ENCODE measurements around the gene TSNAXIP1.

Gene TSNAXIP1

DNA sequence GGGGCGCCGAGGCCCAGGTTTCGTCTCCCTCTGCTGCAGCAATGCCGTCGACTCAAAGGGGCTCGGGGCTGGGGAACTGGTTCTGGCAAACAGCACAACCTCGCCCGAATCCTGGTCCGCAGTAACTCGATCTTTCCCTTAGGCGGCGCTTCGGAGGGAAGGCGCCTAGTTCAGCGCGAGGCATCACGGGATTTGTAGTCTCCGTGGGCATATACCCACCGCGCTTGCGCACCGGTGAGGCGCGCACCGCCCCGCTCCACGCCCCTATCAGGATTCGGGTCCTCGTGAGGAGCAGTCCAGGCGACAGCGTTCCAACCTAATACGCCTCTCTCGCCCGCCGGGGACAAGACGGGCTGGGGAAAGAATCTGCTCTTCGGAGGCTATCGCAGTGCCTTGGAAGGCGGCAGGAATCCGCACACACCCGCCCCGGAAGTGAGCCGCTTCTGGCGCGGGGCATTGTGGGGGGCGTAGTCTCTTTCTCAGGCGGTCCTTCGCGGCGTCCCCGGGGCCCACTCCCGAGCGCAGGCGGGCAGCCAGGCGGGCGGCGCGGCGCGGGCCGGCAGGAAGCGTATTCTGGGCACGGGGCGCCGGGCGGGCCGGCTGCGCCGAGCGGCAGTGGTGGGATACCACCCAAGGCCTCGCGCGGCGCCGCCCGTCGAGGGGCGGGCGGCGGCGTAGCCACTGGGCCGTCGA lies 35.3 kb downstream of the TSNAXIP1 start, which contains the start of gene THAP11:
Gene THAP11, plus strand, starts transcription at position 505 of the 693 bp plus-strand sequence. CDS start 235 bp downstream, outside the sequence.
- TF ChIP-seq CREB1 (IDR thresholded peaks at IDR 0.05; ENCODE audit: low read depth) (peak; percentile 41), RAD21 (IDR thresholded peaks at IDR 0.05; ENCODE audit: low read depth) (0 out of 2 replicates have a peak, but pooled peaks have one; percentile 16), YY1 (IDR thresholded peaks at IDR 0.05; ENCODE audit: low read depth) (no peak), TCF12 (IDR thresholded peaks at IDR 0.05; ENCODE audit: low read depth) (peak; percentile 39; the same call in 1 of the 2 replicates)

DNA sequence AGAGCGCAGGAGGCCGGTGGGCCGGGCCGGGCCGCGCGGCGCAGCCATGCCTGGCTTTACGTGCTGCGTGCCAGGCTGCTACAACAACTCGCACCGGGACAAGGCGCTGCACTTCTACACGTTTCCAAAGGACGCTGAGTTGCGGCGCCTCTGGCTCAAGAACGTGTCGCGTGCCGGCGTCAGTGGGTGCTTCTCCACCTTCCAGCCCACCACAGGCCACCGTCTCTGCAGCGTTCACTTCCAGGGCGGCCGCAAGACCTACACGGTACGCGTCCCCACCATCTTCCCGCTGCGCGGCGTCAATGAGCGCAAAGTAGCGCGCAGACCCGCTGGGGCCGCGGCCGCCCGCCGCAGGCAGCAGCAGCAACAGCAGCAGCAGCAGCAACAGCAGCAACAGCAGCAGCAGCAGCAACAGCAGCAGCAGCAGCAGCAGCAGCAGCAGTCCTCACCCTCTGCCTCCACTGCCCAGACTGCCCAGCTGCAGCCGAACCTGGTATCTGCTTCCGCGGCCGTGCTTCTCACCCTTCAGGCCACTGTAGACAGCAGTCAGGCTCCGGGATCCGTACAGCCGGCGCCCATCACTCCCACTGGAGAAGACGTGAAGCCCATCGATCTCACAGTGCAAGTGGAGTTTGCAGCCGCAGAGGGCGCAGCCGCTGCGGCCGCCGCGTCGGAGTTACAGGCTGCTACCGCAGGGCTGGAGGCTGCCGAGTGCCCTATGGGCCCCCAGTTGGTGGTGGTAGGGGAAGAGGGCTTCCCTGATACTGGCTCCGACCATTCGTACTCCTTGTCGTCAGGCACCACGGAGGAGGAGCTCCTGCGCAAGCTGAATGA lies 36.0 kb downstream of the TSNAXIP1 start:
- TF ChIP-seq, protein P1, sequence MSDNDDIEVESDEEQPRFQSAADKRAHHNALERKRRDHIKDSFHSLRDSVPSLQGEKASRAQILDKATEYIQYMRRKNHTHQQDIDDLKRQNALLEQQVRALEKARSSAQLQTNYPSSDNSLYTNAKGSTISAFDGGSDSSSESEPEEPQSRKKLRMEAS (IDR thresholded peaks at IDR 0.05), result peak; percentile 86
- TF ChIP-seq CREB1 (IDR thresholded peaks at IDR 0.05; ENCODE audit: low read depth) (no peak), NFIC (IDR thresholded peaks at IDR 0.05) (no peak), YY1 (IDR thresholded peaks at IDR 0.05; ENCODE audit: low read depth) (peak; percentile 32; the same call in 1 of the 2 replicates)

DNA sequence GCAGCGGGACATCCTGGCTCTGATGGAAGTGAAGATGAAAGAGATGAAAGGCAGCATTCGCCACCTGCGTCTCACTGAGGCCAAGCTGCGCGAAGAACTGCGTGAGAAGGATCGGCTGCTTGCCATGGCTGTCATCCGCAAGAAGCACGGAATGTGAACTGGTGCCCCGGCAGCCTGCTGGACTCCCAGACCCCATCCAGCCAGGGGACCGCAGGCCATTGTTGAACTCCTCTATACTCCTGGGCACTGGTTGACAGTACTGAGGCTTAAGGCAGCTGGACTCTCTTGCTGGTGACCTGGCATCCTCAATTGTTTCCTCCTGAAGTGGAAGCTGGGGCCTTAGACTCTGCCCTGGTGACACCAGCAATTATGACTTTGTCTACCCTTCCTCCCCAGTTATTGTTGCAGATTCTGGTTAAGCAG lies 36.7 kb downstream of the TSNAXIP1 start:
- TF ChIP-seq TEAD4 (IDR thresholded peaks at IDR 0.05) (no peak), TCF12 (IDR thresholded peaks at IDR 0.05; ENCODE audit: low read depth) (no peak), ZBTB7A (IDR thresholded peaks at IDR 0.05; ENCODE audit: low read depth) (no peak), EP300 (IDR thresholded peaks at IDR 0.05; ENCODE audit: borderline replicate concordance) (no peak), TAF1 (IDR thresholded peaks at IDR 0.05; ENCODE audit: low read depth) (no peak), CREB1 (IDR thresholded peaks at IDR 0.05; ENCODE audit: low read depth) (no peak), YY1 (IDR thresholded peaks at IDR 0.05; ENCODE audit: low read depth) (no peak), FOXM1 (IDR thresholded peaks at IDR 0.05; ENCODE audit: borderline replicate concordance, low read depth) (no peak), NFIC (IDR thresholded peaks at IDR 0.05) (no peak), CEBPB (IDR thresholded peaks at IDR 0.05) (no peak)
- TF ChIP-seq, protein P2, sequence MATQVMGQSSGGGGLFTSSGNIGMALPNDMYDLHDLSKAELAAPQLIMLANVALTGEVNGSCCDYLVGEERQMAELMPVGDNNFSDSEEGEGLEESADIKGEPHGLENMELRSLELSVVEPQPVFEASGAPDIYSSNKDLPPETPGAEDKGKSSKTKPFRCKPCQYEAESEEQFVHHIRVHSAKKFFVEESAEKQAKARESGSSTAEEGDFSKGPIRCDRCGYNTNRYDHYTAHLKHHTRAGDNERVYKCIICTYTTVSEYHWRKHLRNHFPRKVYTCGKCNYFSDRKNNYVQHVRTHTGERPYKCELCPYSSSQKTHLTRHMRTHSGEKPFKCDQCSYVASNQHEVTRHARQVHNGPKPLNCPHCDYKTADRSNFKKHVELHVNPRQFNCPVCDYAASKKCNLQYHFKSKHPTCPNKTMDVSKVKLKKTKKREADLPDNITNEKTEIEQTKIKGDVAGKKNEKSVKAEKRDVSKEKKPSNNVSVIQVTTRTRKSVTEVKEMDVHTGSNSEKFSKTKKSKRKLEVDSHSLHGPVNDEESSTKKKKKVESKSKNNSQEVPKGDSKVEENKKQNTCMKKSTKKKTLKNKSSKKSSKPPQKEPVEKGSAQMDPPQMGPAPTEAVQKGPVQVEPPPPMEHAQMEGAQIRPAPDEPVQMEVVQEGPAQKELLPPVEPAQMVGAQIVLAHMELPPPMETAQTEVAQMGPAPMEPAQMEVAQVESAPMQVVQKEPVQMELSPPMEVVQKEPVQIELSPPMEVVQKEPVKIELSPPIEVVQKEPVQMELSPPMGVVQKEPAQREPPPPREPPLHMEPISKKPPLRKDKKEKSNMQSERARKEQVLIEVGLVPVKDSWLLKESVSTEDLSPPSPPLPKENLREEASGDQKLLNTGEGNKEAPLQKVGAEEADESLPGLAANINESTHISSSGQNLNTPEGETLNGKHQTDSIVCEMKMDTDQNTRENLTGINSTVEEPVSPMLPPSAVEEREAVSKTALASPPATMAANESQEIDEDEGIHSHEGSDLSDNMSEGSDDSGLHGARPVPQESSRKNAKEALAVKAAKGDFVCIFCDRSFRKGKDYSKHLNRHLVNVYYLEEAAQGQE (IDR thresholded peaks at IDR 0.05; ENCODE audit: low read depth), result no peak
- TF ChIP-seq, protein P3, sequence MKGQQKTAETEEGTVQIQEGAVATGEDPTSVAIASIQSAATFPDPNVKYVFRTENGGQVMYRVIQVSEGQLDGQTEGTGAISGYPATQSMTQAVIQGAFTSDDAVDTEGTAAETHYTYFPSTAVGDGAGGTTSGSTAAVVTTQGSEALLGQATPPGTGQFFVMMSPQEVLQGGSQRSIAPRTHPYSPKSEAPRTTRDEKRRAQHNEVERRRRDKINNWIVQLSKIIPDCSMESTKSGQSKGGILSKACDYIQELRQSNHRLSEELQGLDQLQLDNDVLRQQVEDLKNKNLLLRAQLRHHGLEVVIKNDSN (IDR thresholded peaks at IDR 0.05), result no peak

DNA sequence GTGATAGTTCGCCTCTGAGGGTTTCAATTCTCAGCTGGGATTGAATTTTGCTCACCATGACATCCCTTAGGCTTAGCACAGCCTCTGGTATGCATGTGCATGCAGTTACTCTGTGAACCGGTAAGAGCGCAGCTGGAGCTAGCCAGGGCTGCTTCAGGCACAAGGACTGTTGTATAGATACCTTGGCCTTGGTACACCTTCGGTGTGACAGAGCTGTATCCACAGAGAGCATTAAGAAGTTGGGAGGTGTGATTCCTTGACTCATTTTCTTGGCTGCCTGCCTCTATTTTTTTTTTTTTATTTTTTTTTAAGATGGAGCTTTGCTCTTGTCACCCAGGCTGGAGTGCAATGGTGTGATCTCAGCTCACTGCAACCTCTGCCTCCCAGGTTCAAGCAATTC lies 37.8 kb downstream of the TSNAXIP1 start:
- no peak for TF ChIP-seq RAD21 (IDR thresholded peaks at IDR 0.05; ENCODE audit: low read depth)
- no peak for TF ChIP-seq ZBTB7A (IDR thresholded peaks at IDR 0.05; ENCODE audit: low read depth)
- no peak for TF ChIP-seq TCF12 (IDR thresholded peaks at IDR 0.05; ENCODE audit: low read depth)

DNA sequence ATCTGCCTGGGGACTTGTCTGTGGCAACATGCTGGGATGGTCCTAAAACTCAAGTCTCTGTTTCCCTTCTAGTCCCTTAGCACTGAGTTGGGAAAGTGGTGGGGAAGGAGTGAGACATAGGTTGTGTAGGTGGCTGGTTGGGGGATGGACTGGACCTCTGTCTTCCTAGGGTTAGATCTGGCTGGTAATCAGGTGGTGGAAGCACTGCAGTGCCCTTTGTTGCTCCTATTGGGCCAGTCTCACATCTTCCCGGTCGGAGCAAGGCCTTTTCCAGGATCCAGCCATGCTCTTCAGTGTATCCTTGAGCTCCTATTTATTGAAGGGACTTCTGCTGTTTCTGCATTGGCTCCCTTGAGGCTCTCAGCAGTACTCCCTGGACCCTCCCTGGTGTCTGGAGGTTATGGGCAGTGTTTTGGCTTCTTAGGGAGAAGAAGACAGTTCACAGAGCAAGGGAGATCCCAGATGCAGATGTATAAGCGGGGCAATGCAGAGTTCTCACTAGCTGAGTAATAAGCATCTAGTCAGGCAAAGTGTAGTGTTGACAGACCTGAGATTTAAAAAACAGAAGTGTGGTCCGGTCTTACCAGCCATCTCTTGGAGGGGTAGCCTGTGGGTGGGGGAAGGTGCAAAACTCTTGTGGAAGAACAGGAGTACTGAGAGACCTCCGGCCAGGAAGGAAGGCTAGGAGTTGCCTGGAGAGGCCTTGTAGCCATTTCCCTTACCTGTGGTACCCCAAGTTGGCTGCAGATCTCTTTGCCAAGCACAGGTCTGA lies 38.8 kb downstream of the TSNAXIP1 start:
- no peak for TF ChIP-seq TAF1 (IDR thresholded peaks at IDR 0.05; ENCODE audit: low read depth)
- TF ChIP-seq, protein P1 (IDR thresholded peaks at IDR 0.05), result no peak
- no peak for TF ChIP-seq TEAD4 (IDR thresholded peaks at IDR 0.05)
- no peak for TF ChIP-seq NFIC (IDR thresholded peaks at IDR 0.05)
- TF ChIP-seq, protein P3 (IDR thresholded peaks at IDR 0.05), result no peak

DNA sequence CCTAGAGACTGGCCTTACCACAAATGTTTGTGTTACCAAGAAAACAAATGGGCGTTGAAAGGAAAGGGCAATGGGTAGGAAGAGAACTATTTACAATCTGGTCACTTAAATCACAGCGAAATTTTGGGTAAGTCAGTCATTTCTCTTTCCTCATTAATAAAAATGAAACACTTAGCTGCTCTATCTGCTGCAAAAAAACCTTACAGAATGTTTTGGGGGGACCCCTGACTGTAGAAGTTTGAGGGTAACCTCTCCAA lies 39.3 kb downstream of the TSNAXIP1 start:
- TF ChIP-seq FOXM1 (IDR thresholded peaks at IDR 0.05; ENCODE audit: borderline replicate concordance, low read depth), result no peak
- TF ChIP-seq, protein P1 (IDR thresholded peaks at IDR 0.05), result no peak
- TF ChIP-seq, protein P2 (IDR thresholded peaks at IDR 0.05; ENCODE audit: low read depth), result no peak
- no peak for TF ChIP-seq TEAD4 (IDR thresholded peaks at IDR 0.05)
- TF ChIP-seq NFIC (IDR thresholded peaks at IDR 0.05), result no peak
- no peak for TF ChIP-seq ZBTB7A (IDR thresholded peaks at IDR 0.05; ENCODE audit: low read depth)
- TF ChIP-seq EP300 (IDR thresholded peaks at IDR 0.05; ENCODE audit: borderline replicate concordance), result no peak
- TF ChIP-seq TAF1 (IDR thresholded peaks at IDR 0.05; ENCODE audit: low read depth), result no peak
- no peak for TF ChIP-seq EGR1 (IDR thresholded peaks at IDR 0.05)
- TF ChIP-seq CREB1 (IDR thresholded peaks at IDR 0.05; ENCODE audit: low read depth), result no peak
- no peak for TF ChIP-seq YY1 (IDR thresholded peaks at IDR 0.05; ENCODE audit: low read depth)

Measured in Ishikawa (cell line).